ENCODE data around the gene ROBO1.

The ROBO1 gene

DNA sequence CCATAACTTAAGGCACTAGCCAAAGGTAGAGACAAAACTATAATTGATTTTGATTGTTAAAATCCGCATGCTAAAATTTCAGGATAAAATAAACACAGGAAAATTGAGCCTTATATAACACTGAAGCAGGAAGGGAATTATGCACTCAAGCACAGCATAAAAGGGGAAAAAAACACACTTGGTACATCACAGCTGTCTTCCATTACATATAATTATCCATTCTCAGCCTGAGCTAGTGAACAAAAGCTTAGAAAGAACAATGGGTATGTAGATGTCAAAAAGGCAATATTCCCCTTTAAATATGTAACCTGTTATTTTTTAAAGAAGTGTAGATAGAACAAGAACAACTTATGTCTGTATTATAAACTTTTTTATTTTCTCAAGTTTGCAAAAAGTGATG lies 899.2 kb downstream of the ROBO1 start:
- DNase-seq (ENCODE audit: low read depth): no peak
- TF ChIP-seq, protein P1, sequence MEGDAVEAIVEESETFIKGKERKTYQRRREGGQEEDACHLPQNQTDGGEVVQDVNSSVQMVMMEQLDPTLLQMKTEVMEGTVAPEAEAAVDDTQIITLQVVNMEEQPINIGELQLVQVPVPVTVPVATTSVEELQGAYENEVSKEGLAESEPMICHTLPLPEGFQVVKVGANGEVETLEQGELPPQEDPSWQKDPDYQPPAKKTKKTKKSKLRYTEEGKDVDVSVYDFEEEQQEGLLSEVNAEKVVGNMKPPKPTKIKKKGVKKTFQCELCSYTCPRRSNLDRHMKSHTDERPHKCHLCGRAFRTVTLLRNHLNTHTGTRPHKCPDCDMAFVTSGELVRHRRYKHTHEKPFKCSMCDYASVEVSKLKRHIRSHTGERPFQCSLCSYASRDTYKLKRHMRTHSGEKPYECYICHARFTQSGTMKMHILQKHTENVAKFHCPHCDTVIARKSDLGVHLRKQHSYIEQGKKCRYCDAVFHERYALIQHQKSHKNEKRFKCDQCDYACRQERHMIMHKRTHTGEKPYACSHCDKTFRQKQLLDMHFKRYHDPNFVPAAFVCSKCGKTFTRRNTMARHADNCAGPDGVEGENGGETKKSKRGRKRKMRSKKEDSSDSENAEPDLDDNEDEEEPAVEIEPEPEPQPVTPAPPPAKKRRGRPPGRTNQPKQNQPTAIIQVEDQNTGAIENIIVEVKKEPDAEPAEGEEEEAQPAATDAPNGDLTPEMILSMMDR (IDR thresholded peaks at IDR 0.05; ENCODE audit: low read depth, low read length, missing control alignments): no peak

DNA sequence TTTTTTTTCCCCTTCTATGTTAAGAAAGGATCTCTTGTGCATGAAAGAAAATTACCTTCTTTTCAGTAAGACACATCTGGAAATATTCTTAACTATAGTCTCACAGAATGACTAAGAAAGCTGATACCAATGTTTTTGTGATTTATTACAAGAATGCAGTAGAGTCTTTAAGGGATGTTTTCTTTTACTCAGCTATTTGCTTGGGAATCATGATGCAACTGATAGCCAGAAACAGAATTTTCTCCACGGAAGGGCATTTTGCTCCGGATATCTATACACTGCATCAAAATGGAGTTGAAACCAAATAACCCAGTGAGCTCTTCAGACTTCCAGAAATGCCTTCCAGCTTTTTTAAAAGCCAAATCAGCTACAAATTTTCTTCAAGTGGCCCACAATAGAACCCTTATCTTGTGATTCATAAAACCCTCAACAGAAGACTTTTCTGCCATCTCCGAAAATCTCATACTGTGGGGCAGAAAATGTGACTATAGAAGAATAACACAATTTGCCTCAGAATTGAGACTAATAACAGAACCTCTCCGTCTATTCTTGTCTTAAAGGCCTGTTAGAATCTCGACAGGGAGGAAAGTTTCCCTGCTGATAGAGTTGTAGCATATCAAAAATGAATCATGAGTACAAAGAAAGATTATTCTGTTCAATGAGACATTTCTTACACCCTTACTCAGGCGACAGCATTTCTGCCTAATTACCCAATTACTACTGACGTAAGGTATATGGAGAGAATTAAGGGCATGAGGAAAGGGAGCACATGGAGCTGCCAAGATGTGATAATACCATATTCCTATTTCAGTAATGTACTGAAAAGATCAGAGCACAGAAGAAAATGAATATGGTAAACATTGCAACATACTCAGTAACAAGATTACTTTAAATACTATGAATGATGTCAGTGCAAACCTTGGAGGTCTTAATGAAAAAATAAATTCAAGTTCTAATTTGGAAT lies 900.1 kb downstream of the ROBO1 start:
- DNase-seq (ENCODE audit: low read depth): no peak
- H3K4me3 ChIP-seq (ENCODE audit: low read depth, low read length): no peak overlapping the region
- TF ChIP-seq, protein P1 (IDR thresholded peaks at IDR 0.05; ENCODE audit: low read depth, low read length, missing control alignments): no peak

More for the DNA sequence above, 899.2 kb downstream of the ROBO1 start:
- no peak overlapping the region for H3K4me3 ChIP-seq (ENCODE audit: low read depth, low read length)

DNA sequence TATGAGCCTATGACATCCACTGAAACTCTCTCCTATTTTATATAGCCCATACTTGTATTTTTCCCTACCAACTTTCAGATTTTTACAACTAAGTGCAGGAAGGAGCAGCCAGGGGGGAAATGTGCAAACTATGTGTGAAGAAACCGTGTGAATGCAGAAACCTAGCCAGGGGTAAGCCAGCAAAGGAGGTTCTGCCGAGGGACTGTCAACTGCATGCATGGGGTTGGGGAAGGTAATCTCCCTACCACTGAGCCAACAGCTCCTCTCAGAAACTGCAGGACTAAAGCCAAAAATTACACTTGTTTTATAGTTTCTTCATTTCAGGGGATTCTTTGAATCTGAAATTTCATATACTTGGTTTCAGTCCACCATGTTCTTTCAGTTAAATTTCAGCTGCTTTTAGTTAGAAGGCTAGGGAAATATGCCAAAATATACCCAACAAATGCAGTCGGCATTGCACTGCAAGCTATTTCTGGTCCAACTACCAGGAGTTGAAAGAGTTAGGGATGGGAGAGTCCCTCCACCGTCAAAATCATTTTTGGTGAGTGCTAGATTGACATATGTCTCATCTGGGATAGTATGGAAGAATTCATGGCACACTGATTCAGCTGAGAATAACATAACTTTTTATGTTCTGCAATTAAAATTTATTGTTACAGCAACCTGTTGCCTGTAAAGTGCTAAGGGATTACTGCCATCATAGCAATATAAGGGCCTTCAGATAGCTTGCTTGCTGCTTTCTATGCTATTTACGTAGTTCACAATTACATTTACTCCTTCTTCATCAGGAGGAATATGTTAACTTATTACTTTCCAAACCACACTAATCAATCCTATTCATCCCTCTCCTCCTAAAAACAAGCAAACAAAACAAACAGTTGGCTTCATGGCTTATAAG lies 904.2 kb downstream of the ROBO1 start:
- no peak for DNase-seq (ENCODE audit: low read depth)
- no peak overlapping the region for H3K4me3 ChIP-seq (ENCODE audit: low read depth, low read length)
- TF ChIP-seq, protein P1 (IDR thresholded peaks at IDR 0.05; ENCODE audit: low read depth, low read length, missing control alignments): no peak

DNA sequence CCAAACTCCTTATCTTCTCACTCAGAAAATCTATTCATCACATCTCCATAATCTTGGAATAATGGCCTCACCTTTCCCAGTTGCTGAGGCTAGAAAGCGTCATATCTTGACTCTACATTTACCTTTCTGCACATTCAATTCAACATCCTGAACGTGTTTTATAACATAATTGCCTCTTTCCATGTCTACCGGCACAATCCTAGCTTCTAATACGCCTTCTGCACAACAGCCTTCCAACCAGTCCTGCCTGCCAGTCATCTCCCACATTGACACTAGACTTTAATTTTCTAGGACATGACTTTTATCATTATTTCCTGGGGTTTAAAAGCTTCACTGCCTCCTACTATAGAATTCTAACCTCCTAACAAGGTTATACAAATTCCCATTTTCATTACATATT lies 906.6 kb downstream of the ROBO1 start:
- no peak for DNase-seq (ENCODE audit: low read depth)
- H3K4me3 ChIP-seq (ENCODE audit: low read depth, low read length): no peak overlapping the region
- TF ChIP-seq, protein P1 (IDR thresholded peaks at IDR 0.05; ENCODE audit: low read depth, low read length, missing control alignments): no peak

DNA sequence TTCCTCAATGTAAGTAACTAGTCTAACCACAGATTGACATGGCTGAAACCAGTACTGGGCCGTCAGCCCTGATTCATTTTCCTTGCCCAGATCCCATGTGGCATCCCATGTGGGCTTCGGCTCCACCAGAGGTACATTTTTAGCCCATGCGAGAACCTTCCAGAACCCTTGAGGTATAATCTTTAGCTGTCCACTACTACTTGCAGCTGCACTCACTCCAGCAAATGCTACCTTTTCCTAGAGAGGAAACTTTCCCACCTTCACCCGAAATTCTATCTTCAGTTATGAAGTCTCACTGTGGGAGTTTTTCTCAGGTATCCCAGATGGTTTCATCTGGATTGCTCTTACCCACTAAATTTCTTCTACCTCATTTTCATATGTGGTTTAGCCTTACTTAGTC lies 907.2 kb downstream of the ROBO1 start:
- no peak overlapping the region for H3K4me3 ChIP-seq (ENCODE audit: low read depth, low read length)
- TF ChIP-seq, protein P1 (IDR thresholded peaks at IDR 0.05; ENCODE audit: low read depth, low read length, missing control alignments): no peak
- DNase-seq (ENCODE audit: low read depth): no peak

DNA sequence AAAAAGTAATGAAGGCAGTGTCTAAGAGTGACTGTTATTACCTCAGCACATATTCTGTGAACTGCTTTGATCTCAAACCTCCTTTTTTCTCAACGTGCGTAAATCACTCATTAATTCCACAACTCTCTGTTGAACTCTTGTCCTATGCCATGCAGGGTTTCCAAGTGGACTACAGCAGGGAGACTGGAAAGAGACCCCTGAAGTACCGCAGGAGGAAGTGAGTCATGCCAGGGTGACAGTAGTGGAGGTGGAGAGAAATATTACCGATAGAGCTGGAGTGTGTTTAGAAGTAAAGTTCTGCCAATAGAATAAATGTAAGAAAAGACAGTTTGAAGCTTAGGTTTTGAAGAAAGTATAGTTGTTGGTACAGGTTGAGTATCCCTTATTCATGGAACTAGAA lies 908.9 kb downstream of the ROBO1 start:
- DNase-seq (ENCODE audit: low read depth): no peak
- no peak overlapping the region for H3K4me3 ChIP-seq (ENCODE audit: low read depth, low read length)
- TF ChIP-seq, protein P1 (IDR thresholded peaks at IDR 0.05; ENCODE audit: low read depth, low read length, missing control alignments): no peak
